ENCODE results near the gene DLEC1.
"Not testable (repeated sequence)": the region's sequence is repeated elsewhere in the genome, so short reads cannot be mapped to it uniquely, and the experiment has no call there.

DLEC1 gene

DNA sequence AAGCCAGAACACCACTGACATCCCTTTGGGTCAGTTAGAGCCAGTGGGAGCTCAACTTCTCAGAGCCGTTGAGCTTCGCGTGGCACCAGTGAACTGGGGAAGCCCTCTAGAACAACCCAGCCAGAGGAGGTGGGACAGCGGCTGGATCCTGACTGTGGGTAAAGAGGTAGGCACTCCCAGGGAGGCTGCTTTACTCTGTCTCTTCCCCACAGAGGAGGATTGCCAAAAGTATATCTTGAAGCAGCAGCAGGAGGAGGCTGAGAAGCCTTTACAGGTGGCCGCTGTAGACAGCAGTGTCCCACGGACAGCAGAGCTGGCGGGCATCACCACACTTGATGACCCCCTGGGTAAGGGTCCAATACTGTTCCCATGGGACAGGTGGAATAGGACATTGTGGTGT, 100.6 kb downstream of the DLEC1 start:
- no peak for DNase-seq

DNA sequence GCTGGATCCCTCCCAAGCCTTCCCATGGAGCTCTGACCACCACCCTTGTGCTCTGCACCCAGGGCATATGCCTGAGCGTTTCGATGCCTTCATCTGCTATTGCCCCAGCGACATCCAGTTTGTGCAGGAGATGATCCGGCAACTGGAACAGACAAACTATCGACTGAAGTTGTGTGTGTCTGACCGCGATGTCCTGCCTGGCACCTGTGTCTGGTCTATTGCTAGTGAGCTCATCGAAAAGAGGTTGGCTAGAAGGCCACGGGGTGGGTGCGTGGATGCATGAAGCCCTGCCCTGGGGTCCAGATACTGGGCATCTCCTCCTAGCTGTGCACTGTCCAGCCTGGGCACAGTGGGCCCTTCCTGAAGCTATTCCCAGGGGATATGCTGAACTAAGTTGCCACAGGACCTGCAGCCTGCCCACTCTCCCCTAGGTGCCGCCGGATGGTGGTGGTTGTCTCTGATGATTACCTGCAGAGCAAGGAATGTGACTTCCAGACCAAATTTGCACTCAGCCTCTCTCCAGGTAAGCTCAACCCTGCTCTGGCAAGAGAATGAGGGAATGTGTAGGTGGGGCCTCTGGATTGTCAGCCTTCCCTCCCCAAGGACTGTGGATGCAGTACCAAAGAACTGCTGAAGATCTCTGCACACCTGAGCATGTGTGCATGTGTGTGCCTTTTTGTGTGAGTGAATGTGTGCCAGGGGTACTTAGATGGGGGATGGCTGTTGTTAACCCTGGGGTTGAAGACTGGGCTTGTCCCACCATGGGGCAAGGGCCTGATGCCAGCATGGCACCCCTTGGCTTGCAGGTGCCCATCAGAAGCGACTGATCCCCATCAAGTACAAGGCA, 101.5 kb downstream of the DLEC1 start:
- no peak for DNase-seq

DNA sequence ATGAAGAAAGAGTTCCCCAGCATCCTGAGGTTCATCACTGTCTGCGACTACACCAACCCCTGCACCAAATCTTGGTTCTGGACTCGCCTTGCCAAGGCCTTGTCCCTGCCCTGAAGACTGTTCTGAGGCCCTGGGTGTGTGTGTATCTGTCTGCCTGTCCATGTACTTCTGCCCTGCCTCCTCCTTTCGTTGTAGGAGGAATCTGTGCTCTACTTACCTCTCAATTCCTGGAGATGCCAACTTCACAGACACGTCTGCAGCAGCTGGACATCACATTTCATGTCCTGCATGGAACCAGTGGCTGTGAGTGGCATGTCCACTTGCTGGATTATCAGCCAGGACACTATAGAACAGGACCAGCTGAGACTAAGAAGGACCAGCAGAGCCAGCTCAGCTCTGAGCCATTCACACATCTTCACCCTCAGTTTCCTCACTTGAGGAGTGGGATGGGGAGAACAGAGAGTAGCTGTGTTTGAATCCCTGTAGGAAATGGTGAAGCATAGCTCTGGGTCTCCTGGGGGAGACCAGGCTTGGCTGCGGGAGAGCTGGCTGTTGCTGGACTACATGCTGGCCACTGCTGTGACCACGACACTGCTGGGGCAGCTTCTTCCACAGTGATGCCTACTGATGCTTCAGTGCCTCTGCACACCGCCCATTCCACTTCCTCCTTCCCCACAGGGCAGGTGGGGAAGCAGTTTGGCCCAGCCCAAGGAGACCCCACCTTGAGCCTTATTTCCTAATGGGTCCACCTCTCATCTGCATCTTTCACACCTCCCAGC, 102.4 kb downstream of the DLEC1 start:
- DNase-seq = no peak

DNA sequence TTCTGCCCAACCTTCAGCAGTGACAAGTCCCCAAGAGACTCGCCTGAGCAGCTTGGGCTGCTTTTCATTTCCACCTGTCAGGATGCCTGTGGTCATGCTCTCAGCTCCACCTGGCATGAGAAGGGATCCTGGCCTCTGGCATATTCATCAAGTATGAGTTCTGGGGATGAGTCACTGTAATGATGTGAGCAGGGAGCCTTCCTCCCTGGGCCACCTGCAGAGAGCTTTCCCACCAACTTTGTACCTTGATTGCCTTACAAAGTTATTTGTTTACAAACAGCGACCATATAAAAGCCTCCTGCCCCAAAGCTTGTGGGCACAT, 102.9 kb downstream of the DLEC1 start:
- no peak for DNase-seq

DNA sequence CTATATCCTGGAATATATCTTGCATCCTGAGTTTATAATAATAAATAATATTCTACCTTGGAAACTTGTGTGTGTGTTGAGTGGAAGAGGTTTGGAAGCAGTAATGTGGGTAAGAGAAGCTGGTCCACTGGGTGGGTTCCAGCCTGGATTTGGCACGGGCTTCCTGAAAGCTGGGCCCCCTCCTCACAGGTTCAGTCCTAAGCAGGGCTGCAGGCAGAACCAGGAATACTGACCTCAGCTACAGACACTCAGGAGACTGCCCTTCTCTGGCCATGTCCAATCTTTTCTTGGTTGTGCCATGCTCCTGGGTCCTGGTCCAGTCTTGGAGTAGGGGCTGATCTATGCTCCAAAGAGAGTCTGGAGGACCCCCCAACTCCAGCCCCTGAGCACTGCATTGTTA, 104.0 kb downstream of the DLEC1 start:
- DNase-seq = no peak

DNA sequence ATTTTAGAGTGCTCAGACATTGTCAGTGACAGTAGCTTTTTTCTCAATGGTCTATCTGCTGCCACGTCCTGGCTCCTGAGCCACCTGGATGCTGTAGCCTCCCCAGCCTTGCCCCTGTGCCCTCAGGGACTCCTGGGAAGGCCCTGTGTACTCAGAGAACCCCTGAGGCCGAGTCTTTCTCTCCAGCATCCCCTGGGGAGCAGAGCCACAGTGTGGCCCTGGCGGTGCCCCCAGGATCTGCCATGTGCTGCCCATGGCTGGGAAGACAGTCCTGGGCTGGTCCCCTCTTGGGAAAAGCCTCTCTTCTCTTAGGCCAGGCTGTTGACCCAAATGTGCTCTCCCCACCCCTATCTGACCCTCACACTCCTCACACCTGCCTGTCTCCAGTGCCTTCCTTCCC, 104.5 kb downstream of the DLEC1 start:
- no peak for DNase-seq

DNA sequence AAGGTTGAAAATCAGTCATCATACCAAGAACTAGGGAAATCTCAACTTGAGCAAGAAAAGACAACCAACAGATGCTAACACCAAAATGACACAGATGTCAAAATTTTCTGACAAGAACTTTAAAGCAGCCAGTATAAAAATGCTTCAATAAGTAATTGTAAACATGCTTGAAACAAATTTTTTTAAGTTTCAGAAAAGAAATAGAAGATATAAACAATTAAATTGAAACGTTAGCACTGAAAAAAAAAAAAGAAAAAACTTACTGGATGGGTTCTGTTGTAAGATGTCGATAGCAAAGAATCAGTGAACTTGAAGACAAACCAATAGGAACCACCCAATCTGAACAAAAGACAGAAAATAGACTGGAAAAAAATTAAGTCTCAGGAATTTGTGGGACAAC, 107.5 kb downstream of the DLEC1 start:
- no peak for DNase-seq

DNA sequence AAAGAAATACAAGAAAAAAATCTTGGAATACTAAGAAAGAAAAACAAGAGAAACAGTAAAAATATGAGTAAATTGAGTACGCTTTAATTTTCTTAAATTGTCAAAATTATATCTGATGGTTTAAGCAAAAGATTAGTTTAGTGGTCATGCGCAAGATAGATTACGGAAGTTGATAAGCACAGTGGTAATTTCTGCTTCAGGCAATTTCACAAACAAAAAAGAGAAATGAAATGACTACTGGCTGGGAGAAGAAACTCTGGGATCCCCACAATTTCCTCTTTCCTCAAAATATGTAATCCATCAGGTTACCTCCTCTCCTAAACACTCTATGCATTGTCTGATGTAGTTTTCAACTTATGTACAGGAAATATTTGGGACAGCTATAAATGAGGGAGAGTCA, 108.4 kb downstream of the DLEC1 start:
- no peak for DNase-seq

DNA sequence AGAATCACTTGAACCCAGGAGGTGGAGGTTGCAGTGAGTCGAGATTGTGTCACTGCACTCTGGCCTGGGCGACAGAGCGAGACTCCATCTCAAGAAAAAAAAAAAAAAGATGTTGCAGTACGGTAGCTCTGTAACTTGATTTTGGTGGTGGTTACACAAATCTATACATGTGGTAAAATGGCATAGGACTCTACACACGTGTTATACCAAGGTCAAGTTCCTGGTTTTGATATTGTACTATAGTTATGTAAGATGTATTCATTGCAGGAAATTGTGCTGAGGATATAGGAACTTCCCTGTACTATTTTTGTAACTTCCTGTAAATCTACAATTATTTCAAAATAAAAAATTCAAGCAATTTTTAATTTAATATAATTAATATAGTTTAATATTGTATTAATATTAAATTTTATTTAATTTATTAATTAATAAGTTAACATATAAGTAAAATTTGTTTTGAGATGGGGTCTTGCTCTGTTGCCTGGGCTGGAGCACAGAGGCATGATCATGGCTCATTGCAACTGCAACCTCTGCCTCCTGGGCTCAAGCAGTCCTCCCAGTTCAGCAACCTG, 109.4 kb downstream of the DLEC1 start:
- no peak for DNase-seq

DNA sequence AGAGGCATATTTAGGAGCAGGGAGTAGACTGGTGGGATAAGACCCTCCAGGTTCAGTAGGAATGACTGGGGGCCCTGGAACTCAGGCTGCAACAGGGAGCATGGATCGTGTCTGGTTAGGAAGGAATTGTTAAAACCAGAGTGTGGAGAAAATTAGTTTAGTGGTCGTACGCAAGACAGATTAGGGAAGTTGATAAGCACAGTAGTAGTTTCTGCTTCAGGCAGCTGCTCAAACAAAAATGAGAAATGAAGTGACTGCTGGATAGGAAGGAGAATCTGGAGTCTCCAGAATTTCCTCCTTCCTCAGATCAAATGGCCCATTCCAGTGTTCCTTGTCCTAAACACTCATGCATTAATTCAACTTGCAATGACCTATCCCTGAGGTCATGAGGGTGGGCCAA, 110.7 kb downstream of the DLEC1 start:
- DNase-seq = no peak

DNA sequence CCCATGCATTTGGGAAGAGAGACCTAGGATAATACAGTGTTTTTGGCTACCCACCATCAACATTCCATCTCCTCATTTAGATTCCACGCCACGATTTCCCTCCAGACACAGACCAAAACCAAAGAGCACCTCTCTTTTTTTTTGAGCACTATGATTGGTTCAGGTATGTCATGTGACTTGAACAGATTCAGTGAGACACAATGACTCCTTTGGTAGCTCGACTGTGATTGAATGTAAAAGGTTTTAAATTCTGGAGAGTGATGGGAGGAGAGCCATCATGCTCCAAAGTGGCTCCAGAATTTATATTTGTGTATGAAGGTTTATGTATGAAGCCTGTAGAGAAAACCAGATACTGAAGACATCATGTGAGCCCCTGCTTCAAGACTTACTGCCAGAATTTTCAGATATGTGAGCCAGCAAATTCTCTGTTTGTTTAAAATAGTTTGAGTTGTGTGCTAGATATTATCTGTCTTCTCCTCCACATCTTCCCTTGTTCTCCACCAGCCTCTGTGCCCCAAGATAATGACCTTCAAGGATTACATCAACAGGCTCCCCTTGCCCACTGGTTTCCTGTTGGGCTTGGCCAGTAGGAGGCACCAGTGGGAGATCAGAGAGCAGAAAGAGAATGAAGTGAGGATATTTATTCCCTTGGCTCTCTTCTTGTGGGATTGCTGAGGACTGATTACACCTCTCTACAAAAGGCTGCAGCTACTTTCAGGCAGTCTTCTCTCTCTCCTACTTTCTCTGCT, 111.9 kb downstream of the DLEC1 start:
- no peak for DNase-seq

DNA sequence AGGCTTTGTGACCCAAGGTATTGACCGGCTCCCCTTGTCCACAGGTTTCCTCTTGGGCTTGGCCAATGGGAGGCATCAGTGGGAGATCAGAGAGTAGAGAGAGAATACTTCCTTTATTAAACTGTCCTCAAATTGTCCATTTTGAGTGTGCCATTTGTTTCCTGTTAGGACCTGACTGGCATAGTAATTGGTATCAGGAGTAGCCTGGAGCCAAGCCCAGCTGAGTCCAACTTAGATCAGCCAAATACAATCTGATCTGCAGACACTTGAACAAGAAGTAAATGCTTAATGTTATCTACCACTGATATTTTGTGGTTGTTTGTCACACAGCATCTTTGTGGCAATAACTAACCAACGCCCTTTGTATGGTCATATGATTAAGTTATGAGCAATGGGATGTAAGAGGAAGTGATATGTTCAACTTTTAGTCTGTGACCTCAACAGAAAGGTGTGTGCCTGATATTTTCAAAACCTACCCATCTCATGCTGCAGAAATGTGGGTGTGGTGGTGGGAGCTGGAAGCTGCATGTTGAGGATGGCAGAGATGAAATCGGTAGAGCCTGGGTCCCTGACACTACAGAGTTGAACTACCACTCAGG, 112.8 kb downstream of the DLEC1 start:
- no peak for DNase-seq

DNA sequence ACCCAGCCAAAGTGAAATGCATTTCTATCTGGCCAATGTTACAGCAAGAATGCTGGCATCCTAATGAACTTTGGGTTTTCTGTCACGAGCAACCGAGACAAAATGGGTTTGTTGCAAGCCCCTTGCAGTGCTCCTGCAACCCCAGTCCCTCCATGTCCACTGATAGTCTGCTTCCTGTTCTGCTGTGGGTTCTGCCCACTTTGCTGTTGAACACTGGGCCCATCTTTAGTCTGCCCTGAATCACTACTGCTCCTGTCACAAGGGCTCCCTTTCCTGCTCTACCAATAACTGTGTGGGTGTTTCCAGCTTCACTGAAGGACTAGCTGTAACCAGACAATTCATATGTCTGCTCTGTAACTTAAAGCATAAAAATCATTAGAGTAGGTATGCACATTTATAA, 113.6 kb downstream of the DLEC1 start:
- no peak for DNase-seq

DNA sequence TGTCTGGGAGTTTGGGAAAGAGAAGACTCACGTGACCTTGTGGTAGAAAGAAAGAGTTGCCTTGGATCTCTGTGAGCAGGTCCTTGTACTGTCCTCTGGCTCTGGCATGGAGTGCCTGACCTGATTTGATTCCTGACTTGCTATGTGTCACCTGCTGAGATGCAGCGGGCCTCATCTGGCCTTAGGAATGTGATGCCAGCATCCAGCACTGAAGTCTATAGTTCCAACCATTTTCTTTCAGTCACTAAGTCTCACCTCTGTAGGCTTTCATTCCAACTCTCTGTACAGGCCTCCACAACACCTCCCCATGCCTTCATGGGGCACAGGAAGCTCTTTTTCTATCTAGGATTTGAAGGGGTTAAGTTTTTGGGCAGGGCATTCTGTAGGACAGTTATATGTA, 114.2 kb downstream of the DLEC1 start:
- no peak for DNase-seq

DNA sequence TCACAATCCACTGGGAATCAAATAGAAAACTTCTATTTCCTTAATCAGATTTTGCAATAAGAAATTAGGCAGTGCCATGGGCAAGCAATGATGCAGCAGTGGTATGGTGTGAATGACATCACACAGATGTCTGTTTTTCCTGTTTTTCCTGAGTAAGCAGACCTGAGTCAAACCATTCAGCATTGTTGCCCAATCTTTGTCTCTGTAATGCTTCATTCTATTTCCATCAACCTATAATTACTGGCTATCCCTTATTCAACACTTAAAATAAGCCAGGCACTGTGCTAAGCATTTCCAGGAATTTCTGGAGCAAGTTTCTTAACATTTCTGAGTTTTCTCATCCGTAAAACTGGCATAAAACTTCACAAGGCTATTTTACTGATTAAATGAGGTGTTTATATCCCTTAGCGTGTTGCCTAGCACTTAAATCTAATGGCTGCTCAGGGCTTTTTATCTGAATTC, 115.1 kb downstream of the DLEC1 start:
- DNase-seq = no peak

DNA sequence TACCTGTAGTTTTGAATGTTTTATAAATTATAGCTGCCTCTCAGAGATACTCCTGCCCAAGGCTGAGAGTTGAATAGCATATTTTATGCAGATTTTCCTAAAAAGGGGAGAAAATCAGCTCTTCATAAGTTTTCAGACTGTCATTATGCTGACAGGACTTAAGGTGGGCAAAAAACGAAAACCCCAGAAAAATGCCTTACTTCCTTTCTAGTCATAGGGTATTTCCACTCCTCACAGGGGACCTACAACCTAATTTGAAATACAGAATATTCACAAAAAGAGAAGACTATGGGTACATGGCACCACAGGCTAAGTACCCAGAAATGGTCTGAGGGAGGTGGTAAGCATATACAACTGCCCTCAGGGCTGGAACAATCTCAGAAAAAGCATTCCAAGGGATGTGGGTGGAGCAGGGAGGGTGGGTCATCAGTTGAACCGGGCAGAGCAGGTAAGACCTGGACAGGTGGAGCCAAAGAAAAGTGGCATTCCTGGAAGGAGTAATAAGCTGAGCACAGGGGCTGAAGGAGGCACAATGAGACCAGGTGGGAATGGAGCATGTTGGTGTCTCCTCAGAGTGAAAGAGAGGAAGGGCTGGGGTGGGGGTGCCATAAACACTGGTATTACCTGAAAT, 115.7 kb downstream of the DLEC1 start:
- no peak for DNase-seq

DNA sequence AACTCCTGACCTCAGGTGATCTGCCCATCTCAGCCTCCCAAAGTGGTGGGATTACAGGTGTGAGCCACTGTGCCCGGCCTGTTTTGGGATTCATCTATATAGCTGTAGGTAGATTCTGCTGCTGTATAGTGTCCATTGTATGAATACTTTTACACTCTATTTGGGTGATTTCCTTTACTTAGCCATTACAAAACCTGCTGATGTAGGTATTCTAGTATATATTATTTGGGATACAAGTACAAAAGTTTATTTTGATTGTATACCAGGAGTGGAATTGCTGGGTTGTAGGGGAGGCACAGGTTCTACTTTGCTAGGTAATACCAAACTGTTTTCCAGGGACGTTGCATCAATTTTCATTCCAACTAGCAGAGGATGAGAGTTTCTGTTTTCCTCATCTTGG, 116.8 kb downstream of the DLEC1 start:
- DNase-seq = no peak

DNA sequence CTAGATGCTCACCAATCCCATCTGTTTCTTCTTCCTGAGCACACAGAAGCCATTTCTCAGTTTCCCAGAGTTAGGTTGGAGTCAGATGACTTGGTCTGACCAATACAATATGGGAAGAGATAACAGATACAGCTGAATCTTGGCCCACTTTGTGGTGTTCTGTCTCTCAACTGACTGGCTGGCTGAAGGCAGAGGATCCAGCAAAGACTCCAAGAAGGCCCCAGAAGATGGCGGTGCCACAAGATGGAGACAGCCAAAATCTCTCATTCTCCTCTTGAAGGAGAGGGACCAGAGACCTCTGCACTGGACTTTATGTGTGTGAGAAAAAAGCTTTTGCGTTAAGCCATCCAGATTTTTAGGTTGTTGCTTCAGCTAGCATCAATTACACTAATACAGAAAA, 118.1 kb downstream of the DLEC1 start:
- no peak for DNase-seq

DNA sequence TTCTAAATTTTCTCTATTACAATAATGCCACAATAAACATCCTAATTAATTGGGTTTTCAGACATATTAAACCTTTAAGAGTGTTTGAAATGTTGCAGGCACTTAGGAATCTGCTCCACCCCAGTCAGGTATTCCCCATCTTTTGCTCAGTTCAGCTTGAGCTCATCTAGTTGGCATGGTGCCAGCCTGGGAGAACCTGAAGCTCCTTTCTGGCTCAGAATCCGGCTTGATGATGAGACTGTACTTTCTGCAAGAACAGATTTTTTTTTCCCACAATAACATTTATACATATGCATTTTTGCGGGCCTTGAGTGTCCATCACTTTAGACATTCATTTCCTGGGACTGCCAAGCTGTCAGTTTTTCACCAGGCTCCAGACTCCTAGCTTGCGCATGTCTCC, 118.6 kb downstream of the DLEC1 start:
- DNase-seq = no peak

DNA sequence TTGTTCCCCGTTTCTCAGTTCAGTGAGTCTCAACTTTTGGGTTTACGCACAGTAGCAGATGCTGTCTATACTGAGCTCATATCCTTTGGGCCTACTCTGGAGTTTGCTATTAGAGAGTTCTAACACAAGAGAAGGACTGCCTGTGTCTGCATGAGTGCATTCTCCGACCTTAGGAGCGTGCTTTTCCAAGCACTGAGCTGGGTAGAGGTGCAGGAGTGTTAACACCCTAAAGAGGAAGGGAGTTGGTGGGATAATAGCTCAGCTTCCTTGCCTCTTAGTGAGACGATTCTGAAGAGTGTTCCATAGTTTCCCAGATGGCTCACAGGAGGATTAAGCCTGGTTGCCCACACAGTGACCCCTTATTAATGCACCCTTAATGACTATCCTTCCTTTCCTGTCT, 119.5 kb downstream of the DLEC1 start:
- no peak for DNase-seq

DNA sequence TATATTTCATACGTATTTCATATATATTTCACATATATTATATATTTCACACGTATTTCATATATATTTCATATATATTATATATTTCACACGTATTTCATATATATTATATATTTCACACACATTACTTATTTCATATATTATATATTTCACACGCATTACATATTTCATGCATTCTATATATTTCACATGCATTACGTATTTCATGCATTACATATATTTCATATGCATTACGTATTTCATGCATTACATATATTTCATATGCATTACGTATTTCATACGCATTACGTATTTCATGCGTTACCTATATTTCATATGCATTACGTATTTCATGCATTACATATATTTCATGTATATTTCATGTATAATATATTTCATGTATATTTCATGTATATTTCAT, 121.7 kb downstream of the DLEC1 start:
- DNase-seq = not testable (repeated sequence)

DNA sequence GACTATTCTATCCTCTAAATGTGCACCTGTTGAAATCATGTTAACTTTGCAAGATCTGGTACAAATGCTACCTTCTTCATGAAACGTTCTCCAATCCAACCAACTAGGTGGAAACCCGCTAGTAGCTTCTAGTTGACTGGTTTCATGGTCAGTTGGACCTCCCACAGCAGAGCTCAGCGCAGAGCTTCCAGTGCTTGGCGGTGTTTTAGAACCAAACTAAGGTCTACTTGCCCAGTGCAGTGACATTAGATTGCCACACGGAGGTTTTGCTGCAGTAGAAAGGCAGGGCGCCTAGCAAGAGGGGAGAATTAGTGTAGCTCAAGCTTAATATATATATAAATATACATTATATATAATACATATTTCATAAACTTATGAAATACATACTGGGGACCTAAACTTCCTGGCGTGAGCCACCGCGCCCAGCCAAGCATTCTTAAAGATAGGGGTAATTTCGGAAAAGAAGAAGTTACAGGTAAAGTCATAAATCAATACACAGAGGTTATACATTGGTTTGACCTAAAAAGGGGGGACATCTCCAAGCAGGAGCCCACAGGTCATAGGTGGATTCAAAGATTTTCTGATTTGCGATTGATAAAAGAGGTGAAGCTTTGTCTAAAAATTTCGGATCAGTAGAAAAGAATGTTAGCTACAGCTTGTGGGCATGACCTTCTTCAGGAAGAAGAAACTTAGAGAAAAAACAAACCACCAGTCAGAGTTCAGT, 124.3 kb downstream of the DLEC1 start:
- no peak for DNase-seq

Data from activated CD4-positive, CD25-positive, alpha-beta regulatory T cell treated with anti-CD3 and anti-CD28 coated beads, Interleukin-2, amount 50 U/mL, for 72 hours (primary cell).